ENCODE results near the gene GALNT14.

The GALNT14 gene

GRCh38 chr2:31003749-31004148 lies 134.5 kb downstream of the GALNT14 start:
- no peak for DNase-seq

DNA sequence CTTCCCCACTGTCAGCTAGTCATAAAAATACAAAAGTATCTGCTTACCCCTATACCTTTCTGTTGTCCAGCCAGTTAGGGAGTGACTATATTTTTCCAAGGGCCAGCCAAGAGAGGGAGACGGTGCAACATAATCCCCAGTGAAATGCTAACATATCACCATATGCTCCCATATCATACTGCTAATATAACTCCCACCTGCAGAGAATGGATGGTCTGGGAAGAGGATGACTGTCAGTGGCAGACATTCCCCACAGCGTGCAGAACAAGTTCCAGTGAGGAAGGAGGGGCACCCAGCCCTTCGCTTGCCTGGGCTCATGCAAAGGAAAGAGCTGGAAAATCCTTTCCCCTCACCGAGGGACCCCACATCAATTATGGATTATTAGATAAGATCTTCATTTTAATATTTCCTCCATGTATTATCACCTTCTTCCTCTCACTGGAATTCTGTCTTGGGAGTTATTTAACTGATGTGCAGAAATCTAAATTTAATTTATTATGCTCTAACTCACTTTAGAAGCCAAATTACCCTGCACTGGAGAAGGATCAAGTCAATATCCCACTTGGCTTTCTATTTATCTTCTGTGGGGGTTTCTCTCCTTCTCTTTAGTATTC lies 135.6 kb downstream of the GALNT14 start:
- DNase-seq = no peak

DNA sequence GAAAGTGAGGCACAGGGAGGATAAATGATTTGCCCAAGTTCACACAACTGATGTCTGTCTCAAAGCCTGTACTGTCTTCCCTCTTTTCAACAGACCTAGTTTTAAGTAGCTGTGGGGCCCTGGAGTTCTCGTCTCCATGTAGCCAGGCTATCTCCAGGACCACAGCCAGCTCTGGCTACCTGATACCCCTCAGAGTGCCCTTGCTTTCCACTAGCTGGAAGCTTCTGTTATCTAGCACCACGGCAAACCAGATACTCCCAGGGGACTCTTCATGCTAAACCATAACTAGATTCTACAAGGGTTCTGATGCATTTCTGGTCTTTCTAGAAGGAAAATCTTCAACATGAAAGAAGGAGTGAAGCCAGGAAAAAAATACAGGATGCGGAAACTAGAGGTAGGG lies 137.3 kb downstream of the GALNT14 start:
- DNase-seq = no peak

GRCh38 chr2:30998672-30999071 lies 139.6 kb downstream of the GALNT14 start:
- no peak for DNase-seq

DNA sequence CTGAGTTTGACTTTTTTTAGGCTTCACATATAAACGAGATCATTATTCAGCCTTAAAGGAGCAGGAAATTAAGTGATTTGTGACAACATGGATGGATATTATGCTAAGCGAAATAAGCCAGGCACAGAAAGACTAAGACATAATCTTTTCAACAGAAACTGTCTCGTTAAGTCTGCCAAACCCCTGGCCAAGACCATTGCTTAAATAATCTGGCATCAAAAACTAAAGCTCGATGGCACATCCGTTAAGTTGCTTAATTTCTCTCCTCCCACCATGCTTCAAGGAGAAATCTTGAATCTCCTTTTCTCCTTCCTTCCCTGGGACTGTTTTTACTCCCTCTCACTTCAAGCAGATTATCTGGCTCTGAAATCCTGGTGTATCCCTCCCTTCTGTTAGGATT lies 140.3 kb downstream of the GALNT14 start:
- no peak for DNase-seq

DNA sequence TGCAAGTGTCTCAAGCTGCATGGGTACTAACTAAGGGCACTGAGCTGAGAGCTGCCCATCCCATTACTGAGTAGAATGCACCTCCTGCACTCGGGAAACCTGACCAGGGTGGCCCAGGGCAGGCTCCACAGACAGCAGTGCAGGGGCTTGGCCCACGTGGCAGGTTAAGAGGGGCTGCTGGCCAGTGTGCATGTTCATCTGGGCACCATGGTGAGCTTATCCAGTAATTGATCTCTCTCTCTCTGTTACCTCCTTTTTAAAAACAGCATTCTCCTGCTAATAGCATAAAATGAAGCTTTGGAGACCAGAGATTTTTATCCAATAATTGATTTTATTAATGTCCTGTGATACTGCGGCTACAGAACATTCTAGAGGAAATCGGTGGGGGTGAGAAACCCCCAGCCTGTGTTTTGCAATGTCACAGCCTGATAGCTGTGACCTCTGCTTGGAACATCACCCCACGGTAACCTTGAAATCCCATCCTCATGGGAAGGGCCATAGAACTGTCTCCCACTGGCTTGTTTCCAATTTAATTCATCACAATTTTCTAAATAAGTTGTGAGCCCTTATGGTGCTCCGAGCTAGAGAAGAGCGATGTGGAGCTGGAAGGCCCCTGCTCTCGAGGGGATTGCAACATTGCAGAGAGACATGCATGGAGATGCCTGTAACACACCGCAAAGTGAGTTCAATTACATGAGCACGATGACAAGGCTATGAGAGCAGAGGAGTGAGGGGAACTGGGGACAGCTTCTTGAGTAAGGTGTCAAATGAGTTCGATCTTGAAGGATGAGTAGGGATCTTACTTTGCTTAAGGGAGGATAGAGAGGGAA lies 143.8 kb downstream of the GALNT14 start:
- DNase-seq = no peak

- DNase-seq = no peak
These were observed 145.5 kb downstream of the GALNT14 start for GRCh38 chr2:30992781-30993180.

DNA sequence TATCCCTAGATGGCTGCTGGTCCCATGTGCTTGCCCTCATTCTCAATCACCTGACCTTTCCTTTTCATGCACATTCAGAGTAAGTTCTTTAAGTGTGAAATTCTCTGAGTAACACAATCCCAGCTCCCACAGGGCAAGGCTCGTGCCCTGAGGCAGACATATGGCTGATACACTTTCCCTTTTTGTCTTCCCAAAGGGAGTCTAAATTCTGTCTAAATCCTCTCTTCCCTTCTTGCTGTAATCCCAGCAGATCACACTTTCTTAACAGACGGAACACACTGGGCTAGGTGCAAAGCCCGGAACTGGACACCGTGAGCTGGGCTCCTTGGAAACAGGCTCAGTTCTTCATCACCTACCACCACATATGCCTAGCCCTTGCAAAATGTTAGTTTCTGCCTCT lies 147.6 kb downstream of the GALNT14 start:
- DNase-seq = no peak

GRCh38 chr2:30990176-30990575 lies 148.1 kb downstream of the GALNT14 start:
- no peak for DNase-seq

DNA sequence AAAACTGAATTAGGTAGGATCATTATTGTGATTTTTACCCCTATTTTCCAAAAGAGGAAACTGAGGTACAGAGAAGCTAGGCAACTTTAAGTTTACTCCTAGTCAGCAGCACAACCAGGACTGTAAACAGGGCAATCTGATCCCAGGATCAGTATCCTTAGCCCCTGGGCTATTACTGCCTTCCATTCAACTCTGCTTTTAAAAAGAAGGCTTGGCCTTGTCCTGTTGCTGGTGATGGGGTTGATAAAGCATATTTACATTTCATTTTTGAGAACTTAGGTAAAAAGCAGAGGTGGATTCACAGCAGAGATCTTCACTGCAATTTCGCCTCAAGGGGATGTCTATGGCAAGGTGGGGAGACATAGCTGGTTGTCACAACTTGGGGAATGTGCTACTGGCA lies 148.5 kb downstream of the GALNT14 start:
- no peak for DNase-seq

DNA sequence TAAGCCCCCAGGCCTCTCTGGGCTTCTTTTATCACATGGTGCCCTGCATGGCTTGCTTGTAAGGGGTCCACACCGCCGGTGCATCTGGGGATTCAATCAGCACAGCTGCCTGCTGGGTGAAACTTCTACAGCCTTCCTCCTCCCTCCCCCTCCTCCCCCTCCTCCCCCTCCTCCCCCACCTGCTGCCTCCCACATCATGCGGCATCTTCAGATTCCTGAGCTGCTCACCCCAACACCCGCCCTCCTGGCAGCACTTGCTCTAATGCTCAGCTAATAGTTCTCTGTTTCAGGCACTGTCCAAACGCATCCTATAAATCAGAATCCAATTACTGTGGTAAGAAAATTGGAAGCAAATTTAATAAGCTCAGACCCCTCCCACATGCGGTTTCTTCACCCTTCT lies 150.7 kb downstream of the GALNT14 start:
- no peak for DNase-seq

GRCh38 chr2:30986231-30986580 lies 152.0 kb downstream of the GALNT14 start:
- no peak for DNase-seq

- DNase-seq = no peak
These were observed 152.6 kb downstream of the GALNT14 start for GRCh38 chr2:30985493-30986230.

DNA sequence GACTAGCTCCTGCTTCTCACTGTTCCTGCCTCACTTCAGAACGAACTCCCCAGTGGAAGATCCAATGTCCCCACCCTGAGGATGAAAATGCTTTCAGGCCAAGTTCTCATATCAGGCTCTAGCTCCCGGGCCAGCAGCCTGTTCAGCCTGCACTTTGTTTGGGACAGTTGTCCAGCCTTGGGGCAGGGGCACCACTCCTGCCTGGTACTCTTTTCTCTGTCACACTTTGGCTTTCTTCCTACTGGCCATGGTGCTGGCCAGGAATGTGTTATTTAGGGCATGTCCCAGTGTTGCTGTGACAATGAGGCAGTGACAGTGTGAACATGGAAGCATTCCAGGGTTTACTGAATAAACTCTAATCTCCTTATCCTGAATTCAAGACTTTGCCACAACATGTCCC lies 154.1 kb downstream of the GALNT14 start:
- DNase-seq = no peak

GRCh38 chr2:30981510-30981909 lies 156.7 kb downstream of the GALNT14 start:
- DNase-seq = no peak

- DNase-seq = no peak
These were observed 157.1 kb downstream of the GALNT14 start for GRCh38 chr2:30981096-30981495.

DNA sequence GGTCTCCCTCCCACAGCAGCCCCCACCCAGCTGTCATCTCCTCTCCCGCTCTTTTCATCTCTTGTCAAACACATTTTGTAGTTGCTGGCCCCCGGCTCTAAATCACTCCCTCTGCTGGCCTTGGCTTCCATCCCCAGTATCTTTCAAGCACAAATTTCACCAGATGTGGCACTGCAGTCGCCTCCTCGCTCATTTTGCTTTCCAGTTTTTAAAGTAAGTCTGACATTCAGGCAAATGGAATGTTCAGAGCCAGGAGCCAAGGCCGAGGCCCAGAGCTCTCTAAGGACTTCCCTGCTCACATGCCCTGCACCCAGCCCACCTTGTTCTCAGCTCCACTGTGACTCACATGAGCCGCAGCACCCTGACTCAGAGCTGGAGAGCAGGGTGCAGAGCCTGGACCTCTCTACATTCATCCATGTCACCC lies 158.4 kb downstream of the GALNT14 start:
- no peak for DNase-seq

DNA sequence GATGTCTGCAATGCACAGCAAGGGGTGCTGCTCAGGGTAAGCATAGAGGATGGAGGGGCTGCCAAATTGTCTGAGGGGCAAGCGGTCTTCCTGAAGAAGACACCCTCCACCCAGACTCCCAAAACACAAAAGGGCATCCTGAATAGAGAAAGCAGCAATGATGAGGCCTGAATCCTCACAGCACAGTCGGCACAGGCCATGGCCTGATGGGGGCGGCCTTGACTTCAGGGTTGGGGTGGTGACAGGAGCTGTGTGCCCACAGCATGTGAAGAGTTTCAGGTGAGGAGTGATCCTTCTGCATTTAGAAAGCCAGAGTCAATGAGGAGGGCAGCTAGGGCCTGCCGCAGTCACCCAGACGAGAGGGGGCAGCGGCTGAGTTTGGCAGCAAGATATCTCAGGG lies 159.4 kb downstream of the GALNT14 start:
- no peak for DNase-seq

GRCh38 chr2:30978044-30978443 lies 160.2 kb downstream of the GALNT14 start:
- DNase-seq = no peak

- DNase-seq = no peak
These were observed 163.1 kb downstream of the GALNT14 start for GRCh38 chr2:30975156-30975555.

DNA sequence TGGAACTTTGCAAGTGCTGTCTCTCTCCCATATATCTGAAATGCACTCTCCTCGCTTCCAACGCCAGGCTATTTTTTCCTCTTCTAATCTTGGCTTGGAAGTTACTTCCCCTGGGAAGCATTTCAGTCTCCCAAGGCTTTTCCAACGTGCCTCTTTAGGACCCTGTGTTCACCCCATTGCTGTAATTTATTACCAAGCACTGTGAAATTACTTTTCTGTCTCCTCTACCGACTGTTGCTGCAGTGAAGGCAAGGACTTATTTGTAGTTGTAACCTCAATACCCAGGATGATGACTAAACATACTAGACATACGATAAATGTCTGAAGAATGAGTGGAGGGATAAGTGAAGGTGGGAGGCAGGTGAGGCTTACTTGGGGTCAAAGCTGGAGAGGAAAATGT lies 163.7 kb downstream of the GALNT14 start:
- DNase-seq = no peak

DNA sequence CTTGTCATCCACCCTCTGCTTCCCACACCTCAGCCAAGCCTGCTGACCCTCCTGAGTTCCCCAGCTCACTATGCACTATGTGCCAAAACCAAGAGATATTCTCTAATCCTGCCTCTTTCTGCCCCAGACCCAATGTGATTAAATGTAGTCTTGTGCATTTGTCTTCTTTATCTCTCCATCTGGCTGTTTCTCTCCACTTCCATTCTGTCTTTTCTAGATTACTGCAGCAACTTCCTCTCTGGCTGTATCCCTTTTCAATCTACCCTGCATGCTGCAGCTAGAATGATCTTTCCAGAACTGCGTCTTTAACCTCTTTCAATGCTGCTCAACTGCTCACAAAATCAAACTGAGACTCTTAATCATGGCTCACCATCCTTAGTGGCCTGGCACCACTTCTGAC lies 164.1 kb downstream of the GALNT14 start:
- no peak for DNase-seq

DNA sequence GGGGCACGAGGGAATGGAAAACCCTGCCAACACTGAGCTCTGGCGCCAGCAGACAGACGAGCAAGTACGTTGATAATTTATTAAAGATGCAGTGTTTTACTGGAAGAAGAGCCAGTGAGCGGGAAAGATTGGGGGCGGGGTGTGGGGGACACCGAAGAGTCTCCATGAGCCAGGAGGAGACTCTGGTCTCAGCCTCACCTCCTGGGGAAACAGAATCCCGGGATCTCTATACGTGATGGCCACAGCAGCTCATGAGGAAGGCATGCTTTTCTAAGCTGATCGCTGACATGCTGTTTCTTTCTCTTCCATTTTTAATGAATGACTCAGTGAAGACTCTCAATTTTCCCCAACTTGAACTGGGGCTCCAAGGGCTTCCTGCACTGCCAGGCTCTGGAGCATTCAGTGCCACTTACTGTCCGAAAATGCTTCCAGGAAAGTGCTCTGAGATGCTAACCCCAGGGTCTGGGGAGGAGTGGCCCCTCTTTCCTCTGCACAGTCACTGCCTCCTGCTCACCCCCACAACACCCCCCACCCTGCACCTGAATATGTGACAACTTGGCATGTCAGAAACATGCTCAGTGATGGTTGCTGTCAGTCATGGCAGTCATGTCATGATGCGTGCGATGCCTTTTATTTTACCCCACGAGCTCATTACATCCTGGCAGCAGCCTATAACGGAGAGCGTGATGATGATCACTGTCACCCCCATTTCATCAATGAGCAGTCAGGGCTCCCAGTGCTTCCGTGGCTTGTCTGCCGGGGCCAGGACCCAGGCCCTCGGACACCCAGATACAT lies 166.8 kb downstream of the GALNT14 start:
- DNase-seq = no peak
